Retinal pigment epithelial cell (primary cell): ENCODE results near the gene PCBD1.
A peak's percentile ranks its signal among the peaks of the same experiment; 100 is the strongest.
"Not testable (repeated sequence)": the region's sequence is repeated elsewhere in the genome, so short reads cannot be mapped to it uniquely, and the experiment has no call there.

Source experiments
- DNase-seq: peaks from one replicate; pipeline ENCODE4 v3.0.0-alpha.2; 2010; ENCODE audit warnings: low read depth
- H3K4me3 ChIP-seq: 2 replicates; pipeline ENCODE4 v1.5.1; 2011; ENCODE audit warnings: mild to moderate bottlenecking, low read length, control low read depth, moderate library complexity
- TF ChIP-seq, protein P1 (sequence below): conservative IDR thresholded peaks from 2 replicates; pipeline ENCODE4 v1.5.1; 2011; ENCODE audit warnings: low read depth, low read length, control low read depth, inconsistent platforms

Gene PCBD1

DNA sequence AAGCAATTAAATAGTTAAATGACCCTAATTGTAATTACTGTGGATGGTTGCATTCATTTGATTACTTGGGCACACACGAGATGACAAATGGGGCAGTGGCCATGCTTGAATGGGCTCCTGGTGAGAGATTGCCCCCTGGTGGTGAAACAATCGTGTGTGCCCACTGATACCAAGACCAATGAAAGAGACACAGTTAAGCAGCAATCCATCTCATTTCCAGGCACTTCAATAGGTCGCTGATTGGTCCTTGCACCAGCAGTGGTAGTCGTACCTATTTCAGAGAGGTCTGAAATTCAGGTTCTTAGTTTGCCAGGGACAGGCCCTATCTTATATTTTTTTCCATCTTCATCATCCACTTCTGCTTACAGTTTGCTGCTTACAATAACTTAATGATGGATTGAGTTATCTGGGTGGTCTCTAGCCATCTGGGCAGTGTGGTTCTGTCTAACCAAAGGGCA, 8.3 kb downstream of the PCBD1 start:
- TF ChIP-seq, protein P1, sequence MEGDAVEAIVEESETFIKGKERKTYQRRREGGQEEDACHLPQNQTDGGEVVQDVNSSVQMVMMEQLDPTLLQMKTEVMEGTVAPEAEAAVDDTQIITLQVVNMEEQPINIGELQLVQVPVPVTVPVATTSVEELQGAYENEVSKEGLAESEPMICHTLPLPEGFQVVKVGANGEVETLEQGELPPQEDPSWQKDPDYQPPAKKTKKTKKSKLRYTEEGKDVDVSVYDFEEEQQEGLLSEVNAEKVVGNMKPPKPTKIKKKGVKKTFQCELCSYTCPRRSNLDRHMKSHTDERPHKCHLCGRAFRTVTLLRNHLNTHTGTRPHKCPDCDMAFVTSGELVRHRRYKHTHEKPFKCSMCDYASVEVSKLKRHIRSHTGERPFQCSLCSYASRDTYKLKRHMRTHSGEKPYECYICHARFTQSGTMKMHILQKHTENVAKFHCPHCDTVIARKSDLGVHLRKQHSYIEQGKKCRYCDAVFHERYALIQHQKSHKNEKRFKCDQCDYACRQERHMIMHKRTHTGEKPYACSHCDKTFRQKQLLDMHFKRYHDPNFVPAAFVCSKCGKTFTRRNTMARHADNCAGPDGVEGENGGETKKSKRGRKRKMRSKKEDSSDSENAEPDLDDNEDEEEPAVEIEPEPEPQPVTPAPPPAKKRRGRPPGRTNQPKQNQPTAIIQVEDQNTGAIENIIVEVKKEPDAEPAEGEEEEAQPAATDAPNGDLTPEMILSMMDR = peak; percentile 93
- H3K4me3 ChIP-seq = no peak overlapping the region
- peak; percentile 30 for DNase-seq

DNA sequence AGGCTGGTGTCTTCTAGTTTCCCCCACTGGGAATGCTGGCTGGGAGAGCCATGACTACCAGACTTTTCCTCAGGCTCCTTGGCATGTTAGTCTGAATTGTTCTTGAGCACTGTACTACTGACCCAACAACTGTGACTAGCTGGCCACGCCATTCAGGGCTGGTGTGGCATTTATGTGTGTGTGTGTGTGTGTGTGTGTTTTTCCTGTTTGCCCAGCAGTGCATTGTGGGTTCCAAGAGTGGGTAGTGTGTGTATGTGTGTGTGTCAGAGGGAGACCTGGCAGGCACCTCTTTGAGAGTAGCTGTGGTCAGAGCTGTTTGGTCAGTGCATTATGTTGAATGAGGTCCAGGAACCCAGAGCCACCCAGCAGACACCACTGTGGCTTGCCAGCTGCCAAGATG, 9.2 kb downstream of the PCBD1 start:
- TF ChIP-seq, protein P1 = no peak
- H3K4me3 ChIP-seq = no peak overlapping the region
- no peak for DNase-seq

DNA sequence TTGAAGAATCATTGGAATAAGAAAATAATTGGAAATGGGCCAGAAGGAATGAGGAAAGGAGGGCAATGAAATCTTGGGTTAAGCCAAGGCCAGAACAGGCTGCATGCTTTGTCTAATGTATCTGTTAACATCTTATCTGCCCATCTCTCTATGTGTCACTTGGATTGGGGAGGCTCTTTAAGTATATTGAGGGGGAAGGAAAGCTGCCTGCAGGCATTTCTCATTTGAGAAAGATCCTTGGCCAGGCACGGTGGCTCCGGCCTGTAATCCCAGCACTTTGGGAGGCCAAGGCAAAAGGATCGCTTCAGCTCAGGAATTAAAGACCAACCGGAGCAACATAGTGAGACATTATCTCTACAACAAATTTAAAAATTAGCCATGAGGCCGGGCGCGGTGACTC, 14.3 kb downstream of the PCBD1 start:
- no peak for DNase-seq
- TF ChIP-seq, protein P1 = no peak
- H3K4me3 ChIP-seq = no peak overlapping the region

DNA sequence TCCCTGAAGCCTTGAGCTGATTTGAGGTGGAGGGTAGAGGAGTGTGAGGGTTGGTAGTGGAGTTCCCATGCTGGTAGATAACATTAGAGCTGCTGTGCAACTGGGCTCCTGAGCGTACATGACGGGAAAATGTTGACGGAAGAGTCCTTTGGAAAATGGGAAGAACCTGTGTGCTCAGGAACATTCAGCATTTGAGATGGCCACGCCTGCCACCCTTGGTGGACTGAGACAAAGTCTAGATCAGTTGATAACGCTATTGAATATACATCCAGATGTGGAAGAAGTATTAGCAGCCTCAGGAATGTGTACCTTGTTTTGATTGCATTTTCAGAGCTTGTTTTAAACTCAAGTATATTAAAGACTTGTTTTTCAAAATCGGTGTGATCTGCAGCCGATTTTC, 16.1 kb downstream of the PCBD1 start:
- H3K4me3 ChIP-seq = no peak overlapping the region
- TF ChIP-seq, protein P1 = no peak
- no peak for DNase-seq

DNA sequence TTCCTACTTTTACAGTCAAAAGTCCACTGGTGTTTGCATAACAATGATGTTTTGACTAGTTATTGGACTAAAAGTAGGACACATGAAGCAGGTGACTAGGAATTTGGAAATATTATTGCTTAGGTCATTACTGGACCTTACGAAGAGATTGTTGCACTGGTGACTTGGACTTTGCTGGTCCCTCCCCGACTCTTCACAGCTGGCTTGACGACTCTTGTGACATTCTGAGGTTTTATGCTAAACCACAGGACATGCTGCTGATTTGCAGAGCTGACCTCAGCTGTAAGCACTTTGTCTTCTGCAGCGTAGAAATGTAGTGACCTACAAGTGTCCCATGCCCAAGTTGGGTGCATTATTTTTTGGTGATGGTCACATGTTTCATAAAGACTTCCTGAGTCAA, 21.9 kb downstream of the PCBD1 start:
- no peak overlapping the region for H3K4me3 ChIP-seq
- no peak for DNase-seq
- TF ChIP-seq, protein P1 = no peak

DNA sequence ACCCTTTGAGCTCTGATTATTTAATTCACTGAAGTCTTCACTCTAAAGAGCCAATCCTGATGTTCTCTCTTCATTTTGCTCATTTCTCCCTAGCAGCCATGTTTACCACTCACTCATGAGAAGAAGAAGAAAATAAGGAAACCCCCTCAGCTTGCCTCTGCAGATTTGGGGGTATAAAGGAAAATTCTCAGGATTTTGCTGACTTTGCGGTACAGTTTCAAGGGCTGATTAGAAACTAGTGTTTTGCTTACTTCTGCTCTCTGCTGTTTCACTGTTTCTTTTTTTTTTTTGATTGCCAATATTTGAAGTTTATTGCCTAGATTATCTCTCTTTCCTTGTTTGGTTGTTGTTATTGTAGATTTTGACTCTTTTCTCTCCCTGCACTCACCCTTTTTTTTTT, 23.4 kb downstream of the PCBD1 start:
- TF ChIP-seq, protein P1 = no peak
- no peak overlapping the region for H3K4me3 ChIP-seq
- no peak for DNase-seq

DNA sequence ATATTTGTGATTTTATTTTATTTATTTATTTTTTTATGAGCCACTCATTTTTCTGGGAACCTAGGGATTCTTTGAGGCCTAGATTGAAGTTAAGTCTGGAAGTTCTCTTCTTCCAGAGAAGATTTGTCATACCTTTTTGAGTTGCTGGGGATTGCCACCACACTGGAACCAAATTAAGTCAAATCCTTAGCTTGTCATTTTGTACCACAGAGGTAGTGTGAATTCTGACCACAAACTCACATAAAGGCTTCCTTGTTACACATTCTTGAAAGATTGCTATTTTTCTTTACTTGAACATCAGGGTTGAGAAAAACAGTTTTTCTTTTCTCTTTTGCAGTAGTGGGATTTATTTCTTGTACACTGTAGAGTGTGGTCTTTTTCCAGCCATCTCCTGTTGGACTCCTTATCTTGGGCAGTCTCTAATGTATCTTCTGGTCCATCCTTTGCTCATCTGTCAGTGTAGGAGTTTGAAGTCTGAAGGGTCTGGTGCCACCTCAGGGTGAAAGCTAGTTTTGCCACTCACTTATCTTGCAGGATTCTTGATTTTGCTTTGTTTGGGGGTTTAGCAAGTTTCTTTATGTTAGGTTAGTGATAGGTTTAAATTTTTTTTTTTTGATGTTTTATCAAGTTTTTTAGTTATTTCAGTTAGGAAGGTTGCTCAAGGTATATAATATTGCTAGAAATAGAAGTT, 24.8 kb downstream of the PCBD1 start:
- no peak for DNase-seq
- H3K4me3 ChIP-seq = no peak overlapping the region
- TF ChIP-seq, protein P1 = no peak

DNA sequence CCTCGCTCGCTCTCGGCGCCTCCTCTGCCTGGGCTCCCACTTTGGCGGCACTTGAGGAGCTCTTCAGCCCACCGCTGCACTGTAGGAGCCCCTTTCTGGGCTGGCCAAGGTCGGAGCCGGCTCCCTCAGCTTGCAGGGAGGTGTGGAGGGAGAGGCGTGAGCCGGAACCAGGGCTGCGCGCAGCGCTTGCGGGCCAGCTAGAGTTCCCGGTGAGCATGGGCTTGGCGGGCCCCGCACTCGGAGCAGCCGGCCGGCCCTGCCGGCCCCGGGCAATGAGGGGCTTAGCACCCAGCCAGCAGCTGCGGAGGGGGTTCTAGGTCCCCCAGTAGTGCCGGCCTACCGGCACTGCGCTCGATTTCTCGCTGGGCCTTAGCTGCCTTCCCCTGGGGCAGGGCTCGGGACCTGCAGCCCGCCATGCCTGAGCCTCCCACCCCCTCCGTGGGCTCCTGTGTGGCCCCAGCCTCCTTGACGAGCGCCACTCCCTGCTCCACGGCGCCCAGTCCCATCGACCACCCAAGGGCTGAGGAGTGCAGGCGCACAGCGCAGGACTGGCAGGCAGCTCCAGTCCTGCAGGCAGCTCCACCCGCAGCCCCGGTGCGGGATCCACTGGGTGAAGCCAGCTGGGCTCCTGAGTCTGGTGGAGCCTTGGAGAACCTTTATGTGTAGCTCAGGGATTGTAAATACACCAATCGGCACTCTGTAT, 26.7 kb downstream of the PCBD1 start:
- not testable (repeated sequence) for DNase-seq, H3K4me3 ChIP-seq
